ENCODE measurements around the gene BMPR1B.
"Not testable (repeated sequence)": the region's sequence is repeated elsewhere in the genome, so short reads cannot be mapped to it uniquely, and the experiment has no call there.

Gene BMPR1B

DNA sequence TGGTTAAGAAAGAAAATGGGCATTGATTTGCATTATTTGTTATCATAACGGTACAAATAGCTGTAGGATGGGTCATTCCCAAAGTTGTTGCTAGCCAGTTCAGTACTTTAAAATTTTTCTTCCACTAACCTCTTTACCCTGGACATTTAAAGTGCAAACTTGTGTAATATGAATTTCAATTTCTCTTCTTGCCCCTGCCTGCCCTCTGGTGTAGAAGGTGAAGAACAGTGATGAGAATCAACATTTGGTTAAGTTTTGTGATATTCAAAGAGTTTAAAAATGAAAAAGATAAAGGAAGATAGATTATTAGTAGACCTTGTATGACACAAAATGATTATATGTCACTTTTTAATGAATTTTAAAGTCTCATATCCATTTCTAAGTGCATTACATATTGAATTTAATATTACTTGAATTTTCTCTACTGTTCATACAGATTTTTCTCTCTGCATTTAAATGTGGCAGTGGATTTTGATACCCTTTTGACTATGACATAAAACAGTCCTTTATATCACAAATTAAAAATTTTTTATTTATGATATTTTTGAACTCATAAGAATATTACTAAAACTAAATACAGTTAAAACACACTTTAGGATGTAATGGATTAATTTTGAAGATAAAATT, 337.7 kb downstream of the BMPR1B start:
- DNase-seq, result no peak

DNA sequence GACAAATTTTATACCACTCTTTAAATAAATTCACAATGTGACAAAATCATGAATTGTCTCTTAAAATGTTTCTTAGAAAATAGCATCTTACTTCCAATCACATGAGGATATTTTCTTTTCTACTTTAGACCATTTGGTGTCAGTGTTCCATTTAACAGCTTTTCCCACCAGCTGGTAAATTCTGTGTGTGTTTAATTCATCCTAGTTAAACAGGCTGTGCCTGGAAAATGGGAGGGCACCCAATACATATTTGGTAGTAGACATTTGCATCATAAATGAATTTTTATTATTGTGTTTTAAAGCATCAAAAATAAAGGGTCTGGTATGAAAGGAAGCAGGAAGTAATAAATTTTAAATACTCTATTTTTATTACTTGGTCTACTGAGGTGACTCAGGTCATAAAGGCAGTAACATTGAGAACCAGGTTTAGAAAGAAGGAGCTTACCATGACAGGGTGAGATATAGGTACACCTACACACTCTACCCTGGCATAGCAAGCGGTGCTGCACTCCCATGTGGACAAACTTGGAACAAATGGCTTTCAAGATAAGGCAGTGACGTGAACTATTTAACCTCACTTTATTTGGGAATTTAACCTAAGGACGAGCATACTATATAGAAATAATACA, 344.5 kb downstream of the BMPR1B start:
- DNase-seq, result no peak

DNA sequence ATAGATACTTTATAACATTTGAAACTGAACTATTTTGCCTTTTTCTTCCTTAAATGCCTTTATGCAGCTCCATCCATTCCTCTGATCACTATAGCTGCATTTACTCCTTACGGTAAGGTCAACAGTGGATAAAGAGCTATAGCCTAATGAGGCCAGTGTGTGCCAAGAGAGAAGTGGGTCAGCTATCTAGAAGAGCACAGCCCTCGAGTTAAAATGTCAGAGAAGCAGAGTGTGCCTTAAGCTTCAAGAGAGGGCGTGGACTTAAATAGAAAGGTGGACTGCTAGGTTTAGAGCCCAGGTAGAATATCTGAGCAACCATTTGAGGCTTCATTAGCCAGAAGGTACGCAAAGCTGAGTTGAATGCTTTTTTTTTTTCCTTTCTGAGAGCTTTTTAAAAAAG, 347.4 kb downstream of the BMPR1B start:
- no peak for DNase-seq

DNA sequence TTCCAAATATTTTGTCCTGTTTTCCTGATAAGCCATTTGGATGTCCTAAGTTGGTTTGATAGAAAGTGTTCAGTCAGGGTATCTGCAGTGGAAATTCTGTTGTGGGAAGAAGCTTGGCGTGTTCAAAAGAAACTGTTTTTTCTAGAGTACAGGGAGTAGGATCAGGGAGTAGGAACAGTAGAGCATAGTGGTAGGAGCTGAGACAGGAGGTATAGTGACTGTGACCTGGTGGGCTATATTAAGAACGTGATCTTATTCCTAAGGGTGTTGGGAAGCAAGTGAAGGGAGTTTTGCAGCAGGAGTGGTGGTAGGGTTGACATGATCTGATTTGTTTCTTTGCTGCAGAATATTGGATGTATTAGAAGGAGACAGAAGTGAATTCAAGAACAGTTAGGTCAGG, 348.2 kb downstream of the BMPR1B start:
- no peak for DNase-seq

DNA sequence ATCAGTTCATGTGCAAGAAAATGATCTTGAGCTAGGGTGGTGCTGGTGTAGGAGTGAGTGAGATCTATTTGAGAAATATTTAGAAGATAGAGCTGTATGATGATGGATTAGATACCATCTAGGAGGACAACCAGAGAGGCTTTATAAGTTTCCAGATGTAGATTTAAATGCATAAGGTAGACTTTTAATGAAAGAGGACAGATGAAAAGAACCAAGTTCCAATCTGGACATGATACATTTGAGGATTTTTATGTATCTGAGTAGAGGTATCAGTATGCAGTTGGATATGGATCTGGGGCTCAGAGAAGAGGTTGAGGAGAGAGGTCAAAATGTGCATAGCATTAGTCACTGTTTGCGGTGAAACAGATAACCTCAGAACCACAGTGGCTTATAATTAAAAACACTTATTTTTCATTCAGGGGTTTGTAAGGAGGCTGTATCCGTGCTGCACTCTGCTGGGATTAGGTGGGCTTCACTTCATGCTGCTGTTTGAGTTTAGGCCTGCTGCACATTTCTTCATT, 348.7 kb downstream of the BMPR1B start:
- DNase-seq, result no peak

DNA sequence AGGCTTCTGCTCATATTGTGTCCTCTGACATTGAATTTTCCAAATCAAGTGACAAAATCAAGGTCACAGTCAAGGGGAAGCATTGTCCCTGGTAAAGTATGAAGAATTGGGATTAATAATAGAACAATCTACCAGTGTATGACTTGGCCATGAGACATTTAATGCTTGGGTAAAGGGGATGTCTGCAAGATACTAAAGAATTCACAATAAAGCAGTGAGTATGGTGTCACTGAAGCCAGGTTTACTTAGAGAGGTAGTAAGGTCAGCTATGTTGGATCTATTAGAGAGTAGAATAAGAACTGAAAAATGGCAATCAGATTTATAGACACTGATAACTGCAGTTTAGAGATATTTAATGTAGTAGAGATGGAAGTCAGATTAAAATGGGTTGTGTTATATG, 349.2 kb downstream of the BMPR1B start:
- DNase-seq, result no peak

DNA sequence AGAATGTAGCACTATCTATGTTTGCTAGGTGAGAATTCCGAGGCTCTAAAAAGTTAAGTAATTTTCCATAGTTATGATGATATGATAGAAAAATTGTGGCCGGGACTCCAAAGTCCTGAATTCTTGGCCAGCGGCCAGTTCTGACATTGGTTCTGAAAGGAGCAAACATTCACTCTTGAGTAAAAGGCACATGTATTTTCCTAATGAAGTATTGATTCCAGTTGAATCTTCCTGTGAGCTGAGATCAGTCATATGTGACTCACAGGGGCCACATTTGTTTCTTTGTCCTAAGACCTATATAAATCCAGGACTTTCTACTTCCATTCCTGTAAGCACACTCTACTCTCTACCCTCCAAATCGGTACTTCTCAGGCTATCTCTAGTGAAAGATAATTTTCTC, 349.9 kb downstream of the BMPR1B start:
- no peak for DNase-seq

DNA sequence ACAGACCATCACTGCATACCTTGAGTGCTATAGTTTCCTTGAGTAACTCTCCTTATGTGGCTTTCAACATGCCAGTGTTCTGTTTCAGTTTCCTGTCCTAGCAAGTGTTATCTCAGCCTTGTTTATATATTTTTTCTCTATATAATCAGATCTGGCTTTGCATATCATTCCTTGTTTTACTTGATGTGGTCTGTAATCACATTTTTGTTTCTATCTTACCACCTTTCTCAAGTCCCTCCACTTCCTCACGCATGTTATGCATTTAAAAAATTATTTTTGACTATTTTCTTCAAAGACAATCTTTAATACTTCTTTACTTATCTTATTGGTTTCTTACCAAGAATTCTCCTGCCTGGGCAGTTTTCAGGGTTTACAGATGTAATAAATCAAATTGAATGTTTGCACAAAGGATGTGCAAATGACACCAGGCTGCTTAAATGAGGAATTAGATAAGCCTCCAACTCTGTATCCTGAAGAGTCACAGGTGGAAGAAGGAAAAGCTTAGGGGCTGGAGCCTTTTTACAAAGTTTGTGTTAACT, 351.2 kb downstream of the BMPR1B start:
- DNase-seq, result no peak

DNA sequence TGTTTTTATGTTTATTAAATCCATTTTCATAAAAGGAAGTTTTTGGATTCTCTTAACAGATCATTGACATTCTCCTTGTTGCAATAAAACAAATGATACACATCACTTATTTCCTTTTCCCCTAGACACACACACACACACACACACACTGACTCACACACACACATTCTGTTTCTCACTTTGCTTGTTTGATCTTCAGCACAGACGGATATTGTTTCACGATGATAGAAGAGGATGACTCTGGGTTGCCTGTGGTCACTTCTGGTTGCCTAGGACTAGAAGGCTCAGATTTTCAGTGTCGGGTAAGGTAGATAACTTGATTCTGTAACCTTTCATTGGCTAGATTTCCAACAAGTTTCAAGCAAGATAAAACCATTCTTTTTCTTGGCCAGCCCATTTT, 356.8 kb downstream of the BMPR1B start:
- DNase-seq, result no peak

DNA sequence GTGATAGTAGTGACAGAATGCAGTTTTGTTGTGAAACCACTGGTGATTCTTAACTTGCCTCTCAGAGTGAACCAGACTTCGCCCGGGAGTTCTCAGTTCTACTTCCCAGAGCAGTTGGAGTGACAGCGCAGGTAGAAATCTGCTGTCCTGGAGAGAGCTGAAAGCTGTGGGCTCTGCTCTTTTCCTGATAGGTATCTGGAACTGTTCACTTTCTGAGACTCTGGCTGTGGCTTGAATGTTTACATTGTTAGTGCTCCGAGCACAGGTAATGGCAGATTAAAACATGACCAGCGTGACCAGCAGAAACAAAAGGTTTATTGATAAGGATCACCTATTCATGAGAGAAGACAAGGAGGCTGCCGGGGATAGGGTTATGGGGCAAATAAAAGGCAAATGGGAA, 360.7 kb downstream of the BMPR1B start:
- DNase-seq, result no peak

DNA sequence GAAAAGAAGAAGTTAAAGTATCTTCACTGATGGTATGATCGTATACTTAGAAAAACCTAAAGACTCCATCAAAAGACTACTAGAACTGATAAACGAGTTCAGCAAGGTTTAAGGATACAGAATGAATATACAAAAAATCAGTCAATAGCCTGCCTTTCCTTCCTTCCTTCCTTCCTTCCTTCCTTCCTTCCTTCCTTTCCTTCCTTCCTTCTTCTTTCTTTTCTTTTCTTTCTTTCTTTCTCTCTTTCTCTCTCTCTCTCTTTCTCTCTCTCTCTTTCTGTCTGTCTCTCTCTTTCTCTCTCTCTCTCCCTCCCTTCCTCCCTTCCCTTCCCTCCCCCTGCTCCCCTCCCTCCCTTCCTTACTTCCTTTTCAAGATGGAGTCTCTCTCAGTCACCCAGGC, 362.7 kb downstream of the BMPR1B start:
- DNase-seq, result no peak

DNA sequence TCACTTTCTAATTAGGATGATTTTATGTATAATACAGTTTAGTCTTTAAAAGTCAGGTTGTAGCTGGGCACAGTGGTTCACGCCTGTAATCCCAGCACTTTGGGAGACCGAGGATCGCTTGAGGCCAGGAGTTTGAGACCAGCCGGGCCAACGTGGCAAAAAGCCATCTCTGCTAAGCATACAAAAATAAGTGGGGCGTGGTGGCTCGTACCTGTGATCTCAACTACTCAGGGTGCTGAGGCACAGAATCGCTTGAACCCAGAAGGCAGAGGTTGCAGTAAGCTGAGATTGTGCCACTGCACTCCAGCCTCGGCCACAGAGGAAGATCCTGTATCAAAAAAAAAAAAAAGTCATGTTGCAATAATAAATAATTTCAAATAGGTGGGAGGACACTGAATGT, 364.2 kb downstream of the BMPR1B start:
- no peak for DNase-seq

DNA sequence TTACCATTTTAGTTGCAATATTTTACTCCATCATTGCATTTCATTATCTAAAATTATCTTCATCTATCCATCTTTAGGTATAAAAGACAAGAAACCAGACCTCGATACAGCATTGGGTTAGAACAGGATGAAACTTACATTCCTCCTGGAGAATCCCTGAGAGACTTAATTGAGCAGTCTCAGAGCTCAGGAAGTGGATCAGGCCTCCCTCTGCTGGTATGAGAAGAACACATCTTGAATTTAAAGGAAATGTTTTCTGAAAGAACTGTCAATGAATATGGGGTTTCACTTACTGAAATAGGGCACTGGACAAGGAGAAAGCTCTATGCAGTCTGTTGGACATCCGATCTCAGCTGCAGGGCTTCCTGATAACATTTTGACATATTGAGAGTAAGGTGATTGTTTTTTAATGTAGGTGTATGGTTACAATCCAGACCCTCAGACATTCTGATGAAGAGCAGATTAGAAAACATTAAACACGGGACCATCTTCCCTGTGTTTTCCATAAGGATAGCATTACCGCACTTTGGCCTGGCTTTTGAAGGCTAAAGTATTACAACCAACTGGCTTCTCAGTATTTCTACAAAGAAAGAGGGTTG, 367.2 kb downstream of the BMPR1B start:
- DNase-seq, result no peak

DNA sequence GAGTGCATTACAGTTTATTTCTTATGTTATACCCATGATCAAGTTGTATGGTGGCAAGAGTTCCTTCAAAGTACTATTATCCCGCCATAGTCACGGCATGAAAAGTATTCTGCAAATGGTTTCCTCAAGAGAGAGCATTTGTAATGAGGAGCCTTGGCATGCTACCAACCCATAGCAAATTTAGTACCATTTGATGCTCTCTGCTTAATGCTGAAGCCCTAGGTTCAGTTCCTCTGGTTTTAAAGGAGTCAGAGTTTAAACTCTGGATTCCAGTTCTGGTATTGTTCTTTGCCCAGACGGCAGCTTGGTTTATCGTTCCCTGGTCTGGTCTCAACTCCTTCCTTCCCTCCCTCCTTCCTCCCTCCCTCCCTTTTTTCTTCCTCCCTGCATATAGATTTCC, 371.3 kb downstream of the BMPR1B start:
- no peak for DNase-seq

DNA sequence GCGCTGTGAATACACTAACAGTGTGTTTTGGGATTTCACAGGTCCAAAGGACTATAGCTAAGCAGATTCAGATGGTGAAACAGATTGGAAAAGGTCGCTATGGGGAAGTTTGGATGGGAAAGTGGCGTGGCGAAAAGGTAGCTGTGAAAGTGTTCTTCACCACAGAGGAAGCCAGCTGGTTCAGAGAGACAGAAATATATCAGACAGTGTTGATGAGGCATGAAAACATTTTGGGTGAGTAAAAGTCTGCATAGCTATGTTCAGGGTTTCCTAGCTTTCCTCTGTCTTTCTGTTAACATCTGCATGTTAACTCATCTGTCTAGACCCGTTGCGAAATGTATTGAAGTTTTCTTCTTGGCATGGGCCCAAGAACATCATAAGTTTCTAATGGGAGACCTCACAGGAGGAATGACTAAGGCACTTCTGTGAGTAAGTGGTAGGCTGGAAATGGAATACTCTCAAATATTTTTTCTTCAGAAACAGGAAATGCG, 372.1 kb downstream of the BMPR1B start:
- peak; percentile 4 for DNase-seq

DNA sequence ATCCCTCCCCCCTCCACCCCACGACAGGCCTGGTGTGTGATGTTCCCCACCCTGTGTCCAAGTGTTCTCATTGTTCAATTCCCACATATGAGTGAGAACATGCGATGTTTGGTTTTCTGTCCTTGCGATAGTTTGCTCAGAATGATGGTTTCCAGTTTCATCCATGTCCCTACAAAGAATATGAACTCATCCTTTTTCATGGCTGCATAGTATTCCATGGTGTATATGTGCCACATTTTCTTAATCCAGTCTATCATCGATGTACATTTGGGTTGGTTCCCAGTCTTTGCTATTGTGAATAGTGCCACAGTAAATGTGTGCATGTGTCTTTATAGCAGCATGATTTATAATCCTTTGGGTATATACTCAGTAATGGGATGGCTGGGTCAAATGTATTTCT, 376.3 kb downstream of the BMPR1B start:
- not testable (repeated sequence) for DNase-seq

DNA sequence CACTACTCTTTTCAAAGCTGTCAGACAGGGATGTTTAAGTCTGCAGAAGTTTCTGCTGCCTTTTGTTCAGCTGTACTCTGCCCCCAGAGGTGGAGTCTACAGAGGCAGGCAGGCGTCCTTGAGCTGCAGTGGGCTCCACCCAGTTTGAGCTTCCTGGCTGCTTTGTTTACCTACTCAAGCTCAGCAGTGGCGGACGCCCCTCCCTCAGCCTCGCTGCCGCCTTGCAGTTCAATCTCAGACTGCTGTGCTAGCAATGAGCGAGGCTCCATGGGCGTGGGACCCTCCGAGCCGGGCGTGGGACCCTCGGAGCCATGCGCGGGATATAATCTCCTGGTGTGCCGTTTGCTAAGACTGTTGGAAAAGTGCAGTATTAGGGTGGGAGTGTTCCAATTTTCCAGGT, 381.7 kb downstream of the BMPR1B start:
- DNase-seq, result not testable (repeated sequence)

DNA sequence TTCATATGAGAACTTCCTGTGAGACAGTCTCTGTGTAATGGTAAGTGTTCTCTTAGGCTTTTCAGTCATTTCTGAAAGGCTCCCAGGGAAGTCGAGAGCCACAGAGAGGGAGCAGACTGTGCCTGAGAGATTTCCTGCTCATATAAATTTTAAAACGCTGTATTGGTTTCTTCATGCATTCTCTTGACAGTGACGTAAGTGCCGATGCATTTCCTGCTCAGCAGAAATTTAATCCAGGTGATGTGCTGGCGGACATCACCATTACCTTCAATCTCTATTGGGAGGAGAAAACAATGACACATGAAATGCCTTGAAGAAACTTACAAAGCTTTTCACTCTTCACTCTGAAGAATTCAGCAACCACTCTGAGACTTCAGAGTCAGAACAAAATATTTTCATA, 383.6 kb downstream of the BMPR1B start:
- DNase-seq, result no peak

DNA sequence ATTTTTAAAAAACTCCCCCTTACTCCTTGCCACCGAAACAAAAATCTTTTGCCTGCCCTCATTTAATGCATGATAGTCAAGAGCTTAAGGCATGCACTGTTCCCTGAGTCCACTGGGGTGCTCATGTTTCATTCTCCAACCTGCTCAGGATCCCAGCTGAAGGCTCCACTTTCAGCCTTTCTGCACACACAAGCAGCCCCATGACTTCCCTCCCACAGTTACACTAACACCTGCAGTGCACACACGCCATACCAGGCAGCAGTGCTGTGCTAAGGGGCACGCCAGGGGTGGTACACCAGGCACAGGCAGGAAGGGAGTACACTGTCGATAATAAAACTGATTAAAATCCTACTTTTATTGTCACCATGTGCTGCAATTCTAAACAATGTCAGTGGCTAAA, 385.2 kb downstream of the BMPR1B start:
- no peak for DNase-seq

DNA sequence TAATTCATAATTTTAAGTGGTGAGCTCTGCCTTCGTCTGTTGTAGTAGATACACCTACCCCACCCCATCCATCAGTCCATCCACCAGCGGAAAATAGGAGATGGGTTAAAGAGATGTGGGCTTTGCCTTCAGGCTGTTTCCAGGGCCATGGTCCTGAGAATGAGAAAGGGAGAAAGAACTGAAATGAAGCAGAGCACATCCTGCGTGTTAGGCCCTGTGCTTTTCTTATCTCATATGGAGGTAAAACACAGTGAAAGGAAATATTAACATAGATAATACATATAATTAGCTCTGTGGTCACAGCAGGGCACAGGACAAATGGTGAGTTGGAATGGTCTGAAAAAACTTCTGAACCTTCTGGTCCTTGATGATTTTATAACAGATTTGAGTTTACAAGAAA, 393.5 kb downstream of the BMPR1B start:
- DNase-seq, result no peak

DNA sequence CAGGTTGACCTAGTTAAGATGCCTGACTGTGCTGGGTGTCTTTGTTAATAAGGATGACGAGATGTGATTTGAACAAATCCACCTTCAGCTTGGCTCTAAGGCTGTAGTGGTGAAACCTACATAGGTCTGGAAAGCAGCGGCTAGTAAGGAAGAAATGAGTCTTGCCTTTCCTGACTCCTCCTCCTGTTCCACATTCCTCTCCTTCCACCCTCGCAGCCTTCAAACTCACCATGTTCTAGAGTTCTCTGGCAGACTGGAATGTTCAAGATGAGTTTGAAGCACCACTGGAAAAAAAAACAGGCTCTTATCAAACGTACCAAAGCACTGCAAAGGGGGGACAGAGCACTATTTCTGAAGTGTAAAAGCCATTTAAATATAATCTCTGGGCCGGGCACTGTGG, 395.4 kb downstream of the BMPR1B start:
- no peak for DNase-seq

DNA sequence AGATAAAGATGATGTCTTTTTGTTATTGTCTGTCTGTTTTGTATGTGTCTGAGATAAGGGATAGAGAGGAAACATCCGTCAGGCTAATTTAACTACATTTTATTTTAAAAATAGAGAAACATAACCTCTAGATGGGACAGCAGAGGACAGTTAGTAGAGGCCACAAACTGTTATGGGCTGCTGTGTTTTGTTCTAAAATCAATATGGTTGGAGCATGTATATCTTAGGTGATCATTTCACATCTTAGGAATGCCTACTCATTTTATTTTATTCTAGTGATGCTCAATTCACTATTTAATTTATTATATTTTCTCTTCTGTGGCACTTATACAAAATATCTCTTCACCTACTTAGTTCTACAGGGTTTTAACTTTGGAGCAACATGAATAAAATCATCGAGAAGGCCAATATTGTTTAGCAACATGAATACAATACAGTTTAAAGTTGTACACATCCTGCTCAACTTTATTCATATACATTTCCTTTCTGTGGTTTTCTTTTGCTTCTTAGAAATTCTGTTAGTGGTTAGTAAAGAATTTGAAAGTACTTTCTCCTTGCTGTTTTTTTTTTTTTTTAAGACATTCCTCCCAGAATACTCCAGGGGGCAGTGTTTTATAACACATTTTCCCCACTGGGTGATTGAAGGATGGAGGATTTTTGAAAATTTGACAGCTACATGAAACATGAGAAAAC, 398.1 kb downstream of the BMPR1B start:
- no peak for DNase-seq

DNA sequence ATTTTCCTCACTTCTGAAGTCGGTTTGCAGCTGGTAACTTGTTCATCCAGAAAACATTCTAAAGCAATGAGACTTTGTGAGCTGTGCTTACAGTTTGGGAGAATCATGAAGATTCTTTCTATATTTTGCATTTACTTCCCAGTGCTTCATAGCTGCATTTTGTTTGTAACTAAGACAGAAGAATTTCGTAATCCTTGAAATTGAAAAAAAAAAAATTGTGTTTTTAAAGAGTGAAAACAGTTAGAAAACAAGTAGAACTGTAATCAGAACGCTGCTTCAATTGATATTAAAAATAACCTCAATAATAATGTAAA, 398.7 kb downstream of the BMPR1B start:
- DNase-seq, result no peak

DNA sequence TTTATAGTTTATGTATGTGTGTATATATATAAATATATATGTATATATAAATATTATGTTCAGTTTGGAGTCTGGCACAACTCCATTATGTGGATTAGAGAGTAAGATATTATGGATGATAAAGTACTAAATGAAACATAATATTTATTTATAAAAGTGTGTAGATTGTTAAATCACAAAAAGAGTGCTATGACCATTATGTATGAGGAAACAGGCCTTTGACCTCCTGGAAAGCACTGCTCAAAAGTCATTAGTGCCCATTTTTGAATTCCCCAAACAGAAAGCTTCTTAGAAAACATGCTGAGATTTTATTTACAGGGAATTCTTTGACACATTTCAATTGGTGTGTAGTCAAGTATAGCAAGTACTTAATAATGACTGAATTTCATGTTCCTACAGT, 399.8 kb downstream of the BMPR1B start:
- no peak for DNase-seq
